GM08714 (cell line): Measurements from ENCODE around the gene CASTOR2.
"Not testable (repeated sequence)": the region's sequence is repeated elsewhere in the genome, so short reads cannot be mapped to it uniquely, and the experiment has no call there.

Experiments used
- H3K4me3 ChIP-seq: fragments of 200-500 bp; sonication (Bioruptor generic); 2 replicates; pipeline ENCODE4 v1.5.1; 2014; ENCODE audit warnings: mild to moderate bottlenecking, low read length, inconsistent platforms
- ZNF274 ChIP-seq: IDR thresholded peaks from 2 replicates; pipeline ENCODE4 v1.6.1; 2012; ENCODE audit warnings: mild to moderate bottlenecking, low read depth, low read length

The CASTOR2 gene

GRCh38 chr7:74993121-74993520, 28.6 kb downstream of the CASTOR2 start:
- TF ChIP-seq ZNF274 = no peak
- H3K4me3 ChIP-seq = no peak overlapping the region

GRCh38 chr7:74994869-74995543, 30.5 kb downstream of the CASTOR2 start:
- H3K4me3 ChIP-seq = not testable (repeated sequence)

GRCh38 chr7:74996361-74996760, 31.9 kb downstream of the CASTOR2 start:
- H3K4me3 ChIP-seq = not testable (repeated sequence)

- not testable (repeated sequence) for H3K4me3 ChIP-seq
These were observed 33.3 kb downstream of the CASTOR2 start for GRCh38 chr7:74997811-74998210.

GRCh38 chr7:75001356-75001755, 36.9 kb downstream of the CASTOR2 start:
- not testable (repeated sequence) for H3K4me3 ChIP-seq

GRCh38 chr7:75010036-75010435, 45.5 kb downstream of the CASTOR2 start:
- H3K4me3 ChIP-seq = no peak overlapping the region
- TF ChIP-seq ZNF274 = no peak

- no peak for TF ChIP-seq ZNF274
- H3K4me3 ChIP-seq = no peak overlapping the region
These were observed 53.3 kb downstream of the CASTOR2 start for GRCh38 chr7:75017832-75018231.

- TF ChIP-seq ZNF274 = no peak
- H3K4me3 ChIP-seq = no peak overlapping the region
These were observed 54.3 kb downstream of the CASTOR2 start for GRCh38 chr7:75018570-75019364.

- no peak overlapping the region for H3K4me3 ChIP-seq
- TF ChIP-seq ZNF274 = no peak
These were observed 55.3 kb downstream of the CASTOR2 start for GRCh38 chr7:75019800-75020199.

GRCh38 chr7:75024922-75025321, 60.4 kb downstream of the CASTOR2 start:
- no peak overlapping the region for H3K4me3 ChIP-seq
- TF ChIP-seq ZNF274 = no peak

- TF ChIP-seq ZNF274 = no peak
- H3K4me3 ChIP-seq = no peak overlapping the region
These were observed 63.8 kb downstream of the CASTOR2 start for GRCh38 chr7:75028299-75028698.

- TF ChIP-seq ZNF274 = no peak
- no peak overlapping the region for H3K4me3 ChIP-seq
These were observed 68.6 kb downstream of the CASTOR2 start for GRCh38 chr7:75033064-75033463.

- TF ChIP-seq ZNF274 = no peak
- H3K4me3 ChIP-seq = no peak overlapping the region
These were observed 69.3 kb downstream of the CASTOR2 start for GRCh38 chr7:75033826-75034225.

- no peak overlapping the region for H3K4me3 ChIP-seq
- TF ChIP-seq ZNF274 = no peak
These were observed 74.0 kb downstream of the CASTOR2 start for GRCh38 chr7:75038508-75038907.

GRCh38 chr7:75039166-75039565, 74.7 kb downstream of the CASTOR2 start:
- H3K4me3 ChIP-seq = no peak overlapping the region
- no peak for TF ChIP-seq ZNF274

GRCh38 chr7:75039709-75040108, 75.2 kb downstream of the CASTOR2 start:
- no peak overlapping the region for H3K4me3 ChIP-seq
- no peak for TF ChIP-seq ZNF274
